Lower lobe of right lung (tissue), 2 donors: ENCODE results near the gene NEXN. TPM values are rescaled to one million over a fixed set of nuclear protein-coding genes. Genes with fewer than 3 reads are reported as not detected.

Experiments used
- ATAC-seq, 2 donors: fragments of 200-7000 bp; cut with Tn5 transposase; one replicate each; pipeline ENCODE4 v1.9.1; 2020 to 2022; ENCODE audit warnings: mild to moderate bottlenecking in 2 of 2, moderate library complexity in 2 of 2
- DNase-seq: peaks from one replicate; pipeline ENCODE4 v3.0.0-alpha.2; 2020
- H3K27ac ChIP-seq: fragments of 200-600 bp; one replicate; pipeline ENCODE4 v1.8.0; 2022
- H3K27me3 ChIP-seq: fragments of 200-600 bp; one replicate; pipeline ENCODE4 v1.8.0; 2022; ENCODE audit warnings: low read depth
- H3K36me3 ChIP-seq: fragments of 200-600 bp; one replicate; pipeline ENCODE4 v1.8.0; 2022; ENCODE audit warnings: mild to moderate bottlenecking
- H3K4me1 ChIP-seq: fragments of 200-600 bp; one replicate; pipeline ENCODE4 v1.8.0; 2022
- H3K4me3 ChIP-seq: fragments of 200-600 bp; one replicate; pipeline ENCODE4 v1.8.0; 2022; ENCODE audit warnings: mild to moderate bottlenecking
- H3K9me3 ChIP-seq: fragments of 200-600 bp; one replicate; pipeline ENCODE4 v1.8.0; 2022
- CTCF ChIP-seq: fragments of 200-600 bp; IDR thresholded peaks from one replicate; pipeline ENCODE4 v1.8.0; 2022; ENCODE audit warnings: antibody characterized with exemption, mild to moderate bottlenecking
- intact Hi-C: fragments of 100-400 bp; cut with DNase I; formaldehyde crosslinking; loops from one replicate; pipeline ENCODE4 v1.11.0; 2022
- total RNA-seq: library from RNA; stranded (reverse); fragmentation: NEBNext Ultra II Directional; extraction: Animal tissue kit (Norgen Biotek cat#: 25700); gene quantifications from one replicate; pipeline ENCODE4 v1.2.1, GENCODE V29; 2021
- donor health status: DM: no; HTN: yes; CAD: no; lungs with severe emphysema.

NEXN gene
- total RNA-seq, 1 donor from 2014 or later = 16.5 TPM

DNA sequence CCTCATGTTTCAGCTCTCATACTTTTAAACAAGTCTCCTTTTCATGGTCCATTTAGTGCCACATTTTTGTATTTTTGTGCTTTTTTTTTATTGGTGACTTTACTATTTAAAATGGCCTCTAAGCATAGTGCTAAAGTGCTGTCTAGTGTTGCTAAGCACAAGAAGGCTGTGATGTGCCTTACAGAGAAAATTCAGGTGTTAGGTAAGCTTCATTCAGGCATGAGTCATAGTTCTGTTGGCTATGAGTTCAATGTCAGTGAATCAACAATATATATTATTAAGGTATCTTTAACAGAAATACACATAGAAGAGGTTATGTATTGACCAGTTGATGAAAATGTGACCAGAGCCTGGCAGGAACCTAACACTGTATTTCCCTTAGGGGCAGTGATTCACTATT, 103.2 kb downstream of the NEXN start:
- intact Hi-C loops = no loop called here
- DNase-seq = no peak

More for the DNA sequence above, 103.2 kb downstream of the NEXN start:
- Histone ChIP-seq H3K9me3 (no peaks in the 10 kb centered on the region), H3K27me3 (no peaks in the 10 kb centered on the region), H3K4me3 (no peak overlapping the region), H3K27ac (no peak overlapping the region), H3K36me3 (peaks cover 8% of the 10 kb centered on the region), H3K4me1 (no peaks in the 10 kb centered on the region)
- ATAC-seq = no peak
- TF ChIP-seq CTCF = no peak

Other genes starting within 250 kb of the NEXN start
- 44.5 TPM for gene ZZZ3, start 206.0 kb upstream of the NEXN start, total RNA-seq
- 68.4 TPM for gene USP33, start 128.8 kb upstream of the NEXN start, total RNA-seq
- gene MIGA1, start 109.0 kb upstream of the NEXN start, total RNA-seq = 16.5 TPM
- gene FUBP1, start 90.4 kb downstream of the NEXN start, total RNA-seq = 96.6 TPM
- 29.0 TPM for gene DNAJB4, start 116.3 kb downstream of the NEXN start, total RNA-seq
- 2.9 TPM for gene GIPC2, start 157.3 kb downstream of the NEXN start, total RNA-seq